Spleen (tissue), 7 donors: ENCODE measurements around the gene GBA3.

Experiments used
- POLR2AphosphoS5 ChIP-seq, 3 donors: sonication (generic); formaldehyde crosslinking; IDR thresholded peaks; one replicate each; pipeline ENCODE4 v1.5.1; 2017; ENCODE audit warnings: antibody characterized with exemption in 3 of 3
- TF ChIP-seq, protein P1 (sequence below), 11 experiments: fragments of 200-600 bp in 7 of 11; fragments of 450-650 bp in 4 of 11; sonication (generic) in 4 of 11; IDR thresholded peaks in 8 of 11; conservative IDR thresholded peaks in 3 of 11; 1 replicate in 7 of 11; 2 replicates in 4 of 11; pipeline versions ENCODE4 v1.4.0 to v1.8.0; 2016 to 2021; ENCODE audit warnings: antibody characterized with exemption in 11 of 11, inconsistent platforms in 4 of 11, mild to moderate bottlenecking in 1 of 11
- donor health status: DM: no; HTN: no; CAD: no; lungs with moderate emphysema.
- donor health status: DM: no; HTN: no; CAD: no.
- donor health status: DM: no; HTN: no; CAD: no.

DNA sequence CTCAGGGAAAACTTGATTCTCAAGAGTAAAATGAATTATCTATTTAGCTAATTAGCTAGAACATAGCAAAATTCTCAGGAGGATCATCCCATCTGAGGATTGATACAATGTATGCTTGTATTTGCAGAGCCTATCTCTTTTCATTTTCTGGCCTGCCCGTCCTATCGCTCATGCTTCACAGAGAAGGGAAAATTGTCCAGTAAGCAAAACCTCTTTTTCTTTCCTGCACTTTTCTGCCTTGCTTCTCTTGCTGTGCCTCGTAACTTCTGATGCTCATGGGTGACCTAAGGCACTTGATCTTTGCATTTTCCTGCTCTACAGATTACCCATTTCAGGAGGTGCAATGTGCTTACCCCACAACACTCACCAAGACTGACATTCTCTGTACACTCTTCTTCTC is 88.1 kb downstream of the GBA3 start:
- TF ChIP-seq, protein P1, sequence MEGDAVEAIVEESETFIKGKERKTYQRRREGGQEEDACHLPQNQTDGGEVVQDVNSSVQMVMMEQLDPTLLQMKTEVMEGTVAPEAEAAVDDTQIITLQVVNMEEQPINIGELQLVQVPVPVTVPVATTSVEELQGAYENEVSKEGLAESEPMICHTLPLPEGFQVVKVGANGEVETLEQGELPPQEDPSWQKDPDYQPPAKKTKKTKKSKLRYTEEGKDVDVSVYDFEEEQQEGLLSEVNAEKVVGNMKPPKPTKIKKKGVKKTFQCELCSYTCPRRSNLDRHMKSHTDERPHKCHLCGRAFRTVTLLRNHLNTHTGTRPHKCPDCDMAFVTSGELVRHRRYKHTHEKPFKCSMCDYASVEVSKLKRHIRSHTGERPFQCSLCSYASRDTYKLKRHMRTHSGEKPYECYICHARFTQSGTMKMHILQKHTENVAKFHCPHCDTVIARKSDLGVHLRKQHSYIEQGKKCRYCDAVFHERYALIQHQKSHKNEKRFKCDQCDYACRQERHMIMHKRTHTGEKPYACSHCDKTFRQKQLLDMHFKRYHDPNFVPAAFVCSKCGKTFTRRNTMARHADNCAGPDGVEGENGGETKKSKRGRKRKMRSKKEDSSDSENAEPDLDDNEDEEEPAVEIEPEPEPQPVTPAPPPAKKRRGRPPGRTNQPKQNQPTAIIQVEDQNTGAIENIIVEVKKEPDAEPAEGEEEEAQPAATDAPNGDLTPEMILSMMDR (IDR thresholded peaks at IDR 0.05 in 8 of 11, conservative IDR thresholded peaks at IDR 0.05 in 3 of 11), result no peak
- no peak for TF ChIP-seq POLR2AphosphoS5 (IDR thresholded peaks at IDR 0.05)
